Activated CD4-positive, CD25-positive, alpha-beta regulatory T cell (primary cell): ENCODE measurements around the gene PANX2.

Source experiments
- DNase-seq, 4 experiments: peaks; one replicate each; lab custom pipeline; 2025; lab: John Stamatoyannopoulos, UW

PANX2 gene

DNA sequence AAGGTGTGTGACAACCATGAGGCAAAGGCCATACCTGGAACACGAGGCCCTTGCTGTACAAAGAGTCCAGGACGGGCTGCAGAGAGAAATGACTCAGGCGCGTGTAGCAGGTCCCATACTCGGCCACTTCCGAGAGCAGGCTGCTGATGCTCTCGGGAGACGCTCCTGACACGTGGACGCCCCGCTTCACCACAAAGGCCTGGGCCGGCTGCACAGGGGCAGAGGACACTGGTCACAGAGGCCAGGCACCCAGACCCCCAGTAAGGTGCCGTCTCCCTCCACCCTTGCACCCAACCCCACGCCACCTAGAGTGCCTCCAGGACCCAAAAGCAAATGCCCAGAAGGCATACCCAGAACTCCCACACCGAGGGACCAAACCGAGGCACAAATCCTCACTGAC is 58.8 kb downstream of the PANX2 start:
- DNase-seq: no peak
